Measurements from ENCODE around the gene SH3PXD2B. TPM values are rescaled to one million over a fixed set of nuclear protein-coding genes. Genes with fewer than 3 reads are reported as not detected.
A peak's percentile ranks its signal among the peaks of the same experiment; 100 is the strongest.

The SH3PXD2B gene
- total and polyA plus RNA-seq, 2 of the 13 experiments (the other 11 are each of a cell fraction or from before 2014, with no cell fraction given) = 3.4 to 4.6 TPM

GRCh38 chr5:172383191-172383802 is 71.0 kb downstream of the SH3PXD2B start (continued):
- TF ChIP-seq, protein P1, sequence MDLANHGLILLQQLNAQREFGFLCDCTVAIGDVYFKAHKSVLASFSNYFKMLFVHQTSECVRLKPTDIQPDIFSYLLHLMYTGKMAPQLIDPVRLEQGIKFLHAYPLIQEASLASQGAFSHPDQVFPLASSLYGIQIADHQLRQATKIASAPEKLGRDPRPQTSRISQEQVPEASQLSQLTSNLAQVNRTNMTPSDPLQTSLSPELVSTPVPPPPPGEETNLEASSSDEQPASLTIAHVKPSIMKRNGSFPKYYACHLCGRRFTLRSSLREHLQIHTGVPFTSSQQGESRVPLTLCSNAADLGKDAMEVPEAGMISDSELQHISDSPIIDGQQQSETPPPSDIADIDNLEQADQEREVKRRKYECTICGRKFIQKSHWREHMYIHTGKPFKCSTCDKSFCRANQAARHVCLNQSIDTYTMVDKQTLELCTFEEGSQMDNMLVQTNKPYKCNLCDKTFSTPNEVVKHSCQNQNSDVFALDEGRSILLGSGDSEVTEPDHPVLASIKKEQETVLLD (CRISPR knock-in tag; IDR thresholded peaks at IDR 0.05; ENCODE audit: low read depth) = no peak
- no peak for TF ChIP-seq TP53 (CRISPR knock-in tag; conservative IDR thresholded peaks at IDR 0.05)
- TF ChIP-seq SETDB1 (CRISPR knock-in tag; IDR thresholded peaks at IDR 0.05; ENCODE audit: borderline replicate concordance) = no peak
- TF ChIP-seq HNRNPH1 (optimal IDR thresholded peaks at IDR 0.05; ENCODE audit: low read depth, low read length) = no peak
- no peak for TF ChIP-seq ZNF333 (CRISPR knock-in tag; IDR thresholded peaks at IDR 0.05; ENCODE audit: borderline replicate concordance)
- TF ChIP-seq PITX1 (CRISPR knock-in tag; IDR thresholded peaks at IDR 0.05) = peak; percentile 80
- TF ChIP-seq ZNF558 (CRISPR knock-in tag; IDR thresholded peaks at IDR 0.05; ENCODE audit: borderline replicate concordance) = no peak
- peak; percentile 36; the same call in 1 of the 2 replicates for TF ChIP-seq ETV5 (CRISPR knock-in tag; IDR thresholded peaks at IDR 0.05; ENCODE audit: borderline replicate concordance)
- no peak for TF ChIP-seq ZNF709 (CRISPR knock-in tag; IDR thresholded peaks at IDR 0.05)
- TF ChIP-seq CHD2 (IDR thresholded peaks at IDR 0.05; ENCODE audit: low read depth, low read length) = no peak
- peak; percentile 80 for TF ChIP-seq GATAD2A (CRISPR knock-in tag; IDR thresholded peaks at IDR 0.05)
- no peak for TF ChIP-seq CBX5 (CRISPR knock-in tag; IDR thresholded peaks at IDR 0.05; ENCODE audit: borderline replicate concordance)
- TF ChIP-seq ZMAT3 (CRISPR knock-in tag; conservative IDR thresholded peaks at IDR 0.05) = no peak
- TF ChIP-seq ARID5B (CRISPR knock-in tag; IDR thresholded peaks at IDR 0.05) = peak; percentile 88; the same call in 1 of the 2 replicates
- TF ChIP-seq CENPX (CRISPR knock-in tag; IDR thresholded peaks at IDR 0.05) = no peak
- no peak for TF ChIP-seq CREB1 (IDR thresholded peaks at IDR 0.05)
- peak; percentile 70 for TF ChIP-seq CREB1 (CRISPR knock-in tag; IDR thresholded peaks at IDR 0.05)
- no peak for TF ChIP-seq ZNF749 (CRISPR knock-in tag; IDR thresholded peaks at IDR 0.05; ENCODE audit: borderline replicate concordance)
- TF ChIP-seq TSC22D2 (CRISPR knock-in tag; IDR thresholded peaks at IDR 0.05; ENCODE audit: borderline replicate concordance) = no peak
- no peak for TF ChIP-seq ZNF101 (CRISPR knock-in tag; IDR thresholded peaks at IDR 0.05; ENCODE audit: borderline replicate concordance, low read depth)
- TF ChIP-seq HNF4A (CRISPR knock-in tag; IDR thresholded peaks at IDR 0.05) = peak; percentile 53; the same call in 1 of the 2 replicates
- TF ChIP-seq ZNF639 (CRISPR knock-in tag; conservative IDR thresholded peaks at IDR 0.05) = no peak
- no peak for TF ChIP-seq RFXANK (CRISPR knock-in tag; IDR thresholded peaks at IDR 0.05)
- TF ChIP-seq XRCC5 (optimal IDR thresholded peaks at IDR 0.05; ENCODE audit: low read length) = no peak
- peak; percentile 88 for TF ChIP-seq FOXA3 (CRISPR knock-in tag; IDR thresholded peaks at IDR 0.05)
- TF ChIP-seq KLF11 (CRISPR knock-in tag; IDR thresholded peaks at IDR 0.05) = no peak
- no peak for TF ChIP-seq PLRG1 (conservative IDR thresholded peaks at IDR 0.05)
- no peak for TF ChIP-seq ZFY (CRISPR knock-in tag; IDR thresholded peaks at IDR 0.05)
